ENCODE measurements around the gene ULBP1. TPM values are rescaled to one million over a fixed set of nuclear protein-coding genes. Genes with fewer than 3 reads are reported as not detected.
"Not testable (repeated sequence)": the region's sequence is repeated elsewhere in the genome, so short reads cannot be mapped to it uniquely, and the experiment has no call there.

Gene ULBP1
- total RNA-seq, 4 donors from 2014 or later: 0.07 to 0.27 TPM; not detected in 2

DNA sequence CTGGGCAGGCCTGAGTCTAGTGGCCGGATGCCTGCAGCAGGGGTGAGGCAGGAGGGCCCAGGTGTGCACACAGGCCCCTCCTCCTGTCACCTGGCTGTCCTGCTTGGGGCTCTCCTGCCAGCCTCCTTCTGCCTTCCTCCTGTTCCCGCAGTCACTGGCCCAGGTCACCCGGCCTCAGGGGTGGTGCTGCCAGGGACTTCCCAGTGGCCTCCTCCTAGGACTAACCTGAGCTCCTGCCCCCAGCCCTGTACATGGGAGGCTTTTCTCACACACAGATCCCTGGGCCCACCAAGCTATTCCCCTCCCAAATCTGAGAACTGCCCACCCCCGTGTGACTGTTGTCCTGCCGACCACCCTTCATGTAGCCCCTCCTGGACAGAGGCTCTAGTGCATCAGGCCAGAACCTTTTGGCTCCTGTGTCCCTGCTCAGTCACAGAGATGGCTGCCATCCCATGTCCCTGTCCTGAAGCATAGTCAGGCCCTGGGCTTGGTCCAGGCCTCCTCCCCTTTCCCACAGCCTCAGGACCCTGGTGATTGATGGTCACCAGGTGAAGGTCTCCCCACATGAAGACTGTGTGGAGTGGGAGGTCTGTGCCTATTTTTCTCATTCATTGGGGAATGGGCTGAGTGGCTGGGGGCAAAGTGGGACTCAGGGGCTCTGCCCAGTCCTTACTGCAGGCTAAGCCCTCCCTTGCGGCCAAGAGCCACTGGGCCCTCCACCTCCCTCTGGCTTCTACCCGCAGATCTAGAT, 1.1 kb upstream of the ULBP1 start:
- 90% methylated on average over 2 to 3 of the region's 7 CpGs for WGBS, 2 donors (ENCODE audit: low coverage in 1 of 2)
- ATAC-seq: no peak
- TF ChIP-seq, protein P1, sequence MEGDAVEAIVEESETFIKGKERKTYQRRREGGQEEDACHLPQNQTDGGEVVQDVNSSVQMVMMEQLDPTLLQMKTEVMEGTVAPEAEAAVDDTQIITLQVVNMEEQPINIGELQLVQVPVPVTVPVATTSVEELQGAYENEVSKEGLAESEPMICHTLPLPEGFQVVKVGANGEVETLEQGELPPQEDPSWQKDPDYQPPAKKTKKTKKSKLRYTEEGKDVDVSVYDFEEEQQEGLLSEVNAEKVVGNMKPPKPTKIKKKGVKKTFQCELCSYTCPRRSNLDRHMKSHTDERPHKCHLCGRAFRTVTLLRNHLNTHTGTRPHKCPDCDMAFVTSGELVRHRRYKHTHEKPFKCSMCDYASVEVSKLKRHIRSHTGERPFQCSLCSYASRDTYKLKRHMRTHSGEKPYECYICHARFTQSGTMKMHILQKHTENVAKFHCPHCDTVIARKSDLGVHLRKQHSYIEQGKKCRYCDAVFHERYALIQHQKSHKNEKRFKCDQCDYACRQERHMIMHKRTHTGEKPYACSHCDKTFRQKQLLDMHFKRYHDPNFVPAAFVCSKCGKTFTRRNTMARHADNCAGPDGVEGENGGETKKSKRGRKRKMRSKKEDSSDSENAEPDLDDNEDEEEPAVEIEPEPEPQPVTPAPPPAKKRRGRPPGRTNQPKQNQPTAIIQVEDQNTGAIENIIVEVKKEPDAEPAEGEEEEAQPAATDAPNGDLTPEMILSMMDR (IDR thresholded peaks at IDR 0.05): no peak
- TF ChIP-seq POLR2A (IDR thresholded peaks at IDR 0.05) (no peak), POLR2AphosphoS5 (IDR thresholded peaks at IDR 0.05) (no peak), EP300 (IDR thresholded peaks at IDR 0.05) (no peak)
- Histone ChIP-seq H3K4me1 (peaks cover 0 to 26% (median 17%) of the 10 kb centered on the region in 3 donors), H3K27ac (no peak overlapping the region), H3K4me3 (peak overlapping the region in 1 of 2 donors; percentile 51), H3K27me3 (peaks cover 97% of the 10 kb centered on the region), H3K9me3 (no peaks in the 10 kb centered on the region), H3K36me3 (no peaks in the 10 kb centered on the region)

DNA sequence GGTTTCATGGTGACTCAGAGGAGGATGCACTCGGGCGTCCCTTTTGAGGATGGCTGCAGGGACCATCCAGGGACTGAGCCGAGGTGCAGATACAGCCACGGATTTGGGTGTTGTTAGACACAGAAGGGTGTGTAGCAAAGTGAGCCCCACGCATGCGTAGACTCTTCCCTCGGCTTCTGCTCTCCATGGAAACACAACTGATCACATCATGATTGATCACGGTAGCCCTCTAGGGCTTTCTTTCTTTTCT, 606 bp upstream of the ULBP1 start:
- TF ChIP-seq EP300 (IDR thresholded peaks at IDR 0.05): no peak
- no peak for TF ChIP-seq POLR2AphosphoS5 (IDR thresholded peaks at IDR 0.05)
- TF ChIP-seq POLR2A (IDR thresholded peaks at IDR 0.05): no peak
- TF ChIP-seq, protein P1 (IDR thresholded peaks at IDR 0.05): no peak

DNA sequence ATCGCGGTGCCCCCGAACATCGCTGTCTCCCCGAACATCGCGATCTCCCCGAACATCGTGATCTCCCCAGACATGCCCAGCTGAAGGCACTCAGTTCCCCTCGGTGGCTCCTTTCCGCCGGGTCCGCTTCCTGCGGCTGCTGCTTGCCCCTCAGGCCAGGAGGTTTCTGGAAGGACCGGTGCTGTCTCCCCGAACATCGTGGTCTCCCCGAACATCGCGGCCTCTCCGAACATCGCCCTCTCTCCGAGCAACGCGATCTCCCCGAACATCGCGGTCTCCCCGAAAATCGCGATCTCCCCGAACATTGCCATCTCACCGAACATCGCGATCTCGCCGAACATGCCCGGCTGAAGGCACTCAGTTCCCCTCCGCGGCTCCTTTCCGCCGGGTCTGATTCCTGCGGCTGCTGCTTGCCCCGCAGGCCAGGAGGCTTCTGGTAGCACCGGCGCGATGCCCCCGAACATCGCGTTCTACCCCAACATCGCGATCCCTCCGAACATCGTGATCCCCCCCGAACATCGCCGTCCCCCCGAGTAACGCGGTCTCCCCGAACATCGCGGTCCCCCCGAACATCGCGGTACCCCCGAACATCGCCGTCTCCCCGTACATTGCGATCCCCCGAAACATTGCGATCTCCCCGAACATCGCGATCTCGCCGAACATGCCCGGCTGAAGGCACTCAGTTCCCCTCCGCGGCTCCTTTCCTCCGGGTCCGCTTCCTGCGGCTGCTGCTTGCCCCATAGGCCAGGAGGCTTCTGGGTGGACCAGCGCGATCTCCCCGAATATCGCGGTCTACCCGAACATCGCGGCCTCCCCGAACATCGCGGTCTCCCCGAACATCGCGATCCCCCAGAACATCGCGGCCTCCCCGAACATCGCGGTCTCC, 808 bp downstream of the ULBP1 start:
- Histone ChIP-seq H3K4me1 (peaks cover 0 to 26% (median 17%) of the 10 kb centered on the region in 3 donors), H3K36me3 (no peaks in the 10 kb centered on the region), H3K4me3 (peak overlapping the region; percentile 1 to 51), H3K27me3 (peaks cover 100% of the 10 kb centered on the region), H3K27ac (no peak overlapping the region), H3K9me3 (no peaks in the 10 kb centered on the region)
- 0% methylated on average over 5 to 10 of the region's 103 CpGs for WGBS, 2 donors (ENCODE audit: low coverage in 1 of 2)
- ATAC-seq: no peak
- no peak for TF ChIP-seq POLR2A (IDR thresholded peaks at IDR 0.05)
- TF ChIP-seq POLR2AphosphoS5 (IDR thresholded peaks at IDR 0.05): no peak
- TF ChIP-seq, protein P1 (IDR thresholded peaks at IDR 0.05): no peak
- no peak for TF ChIP-seq EP300 (IDR thresholded peaks at IDR 0.05)

More for the DNA sequence above, 606 bp upstream of the ULBP1 start:
- no peaks in the 10 kb centered on the region for H3K36me3 ChIP-seq
- 37% methylated on average over 6 of the region's 8 CpGs; no CpG with 5 or more reads in 1 of the 2 donors for WGBS, 2 donors (ENCODE audit: low coverage in 1 of 2)
- no peaks in the 10 kb centered on the region for H3K9me3 ChIP-seq
- peaks cover 97% of the 10 kb centered on the region for H3K27me3 ChIP-seq
- peaks cover 0 to 26% (median 17%) of the 10 kb centered on the region in 3 donors for H3K4me1 ChIP-seq
- no peak for ATAC-seq
- H3K27ac ChIP-seq: no peak overlapping the region
- H3K4me3 ChIP-seq: peak overlapping the region in 1 of 2 donors; percentile 51

DNA sequence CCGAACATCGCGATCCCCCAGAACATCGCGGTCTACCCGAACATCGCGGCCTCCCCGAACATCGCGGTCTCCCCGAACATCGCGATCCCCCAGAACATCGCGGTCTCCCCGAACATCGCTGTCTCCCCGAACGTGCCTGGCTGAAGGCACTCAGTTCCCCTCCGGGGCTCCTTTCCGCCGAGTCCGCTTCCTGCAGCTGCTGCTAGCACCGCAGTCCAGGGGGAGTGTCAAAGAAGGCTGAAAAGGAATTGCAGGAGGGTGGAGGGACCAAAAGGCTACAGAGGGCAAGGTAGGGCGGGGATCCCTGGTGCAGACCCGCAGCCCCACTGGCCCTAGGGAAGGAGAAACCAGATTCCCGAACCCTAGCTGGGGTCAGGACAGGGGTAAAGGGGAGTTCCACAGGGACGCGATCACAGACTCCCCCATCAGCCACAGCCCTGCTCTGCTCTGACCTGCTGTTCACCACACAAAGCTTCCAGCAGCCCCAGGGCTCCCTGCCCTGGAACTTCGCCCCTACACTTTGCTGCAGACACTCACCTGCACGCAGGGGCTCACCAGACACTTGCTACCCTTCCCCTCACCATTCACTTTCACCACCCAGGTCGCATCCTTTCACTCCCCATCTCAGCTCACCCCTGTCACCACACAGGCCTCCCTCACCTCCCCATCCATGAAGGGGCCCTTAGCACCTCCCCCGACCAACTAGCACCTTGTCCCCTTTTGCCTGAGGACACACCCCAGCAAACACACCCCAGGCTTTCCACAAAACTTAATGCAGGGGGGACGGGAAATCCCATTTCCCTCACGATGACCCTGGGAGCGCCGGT, 1.7 kb downstream of the ULBP1 start:
- TF ChIP-seq EP300 (IDR thresholded peaks at IDR 0.05): no peak
- no peak for TF ChIP-seq POLR2A (IDR thresholded peaks at IDR 0.05)
- TF ChIP-seq POLR2AphosphoS5 (IDR thresholded peaks at IDR 0.05): no peak
- TF ChIP-seq, protein P1 (IDR thresholded peaks at IDR 0.05): no peak
- no peaks in the 10 kb centered on the region for H3K36me3 ChIP-seq
- no peak overlapping the region for H3K27ac ChIP-seq
- no peak for ATAC-seq
- H3K4me3 ChIP-seq: peak overlapping the region in 1 of 2 donors; percentile 51
- 18 to 20% methylated on average over 1 to 5 of the region's 38 CpGs for whole genome bisulfite sequencing, 2 donors (ENCODE audit: low coverage in 1 of 2)
- H3K9me3 ChIP-seq: no peaks in the 10 kb centered on the region
- H3K27me3 ChIP-seq: peaks cover 100% of the 10 kb centered on the region
- peaks cover 0 to 26% (median 17%) of the 10 kb centered on the region in 3 donors for H3K4me1 ChIP-seq

DNA sequence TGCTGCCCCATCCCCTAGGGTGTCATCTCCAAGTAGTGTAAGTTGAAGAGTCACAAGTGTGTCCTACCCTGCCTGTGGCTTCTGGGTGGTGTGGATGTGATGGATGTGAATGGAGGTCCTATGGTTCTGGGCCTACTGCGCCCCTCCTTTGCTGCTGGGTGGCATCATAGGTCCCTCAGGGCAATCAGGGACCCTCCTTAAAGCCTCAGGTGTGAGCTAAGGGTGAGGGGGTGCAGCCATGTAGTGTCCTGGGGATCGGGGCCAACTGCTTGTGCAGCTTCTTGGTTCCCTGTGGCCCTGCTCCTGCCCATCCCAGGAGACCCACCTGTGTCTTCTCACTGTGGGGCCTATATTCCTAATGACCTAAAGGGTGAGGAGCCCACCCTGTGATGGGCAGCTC, 2.6 kb downstream of the ULBP1 start:
- WGBS, 2 donors (ENCODE audit: low coverage in 1 of 2): no CpG with 5 or more reads among the region's 2 CpGs
- H3K4me3 ChIP-seq, H3K36me3 ChIP-seq, H3K27ac ChIP-seq, H3K9me3 ChIP-seq, ATAC-seq: not testable (repeated sequence)
- Histone ChIP-seq H3K4me1 (peaks cover 0 to 26% (median 17%) of the 10 kb centered on the region in 3 donors), H3K27me3 (peaks cover 100% of the 10 kb centered on the region)

Data from gastroesophageal sphincter (tissue), 4 donors.